HG03342 (cell line): Measurements from ENCODE around the gene PCBP2.

Source experiments
- ATAC-seq: cut with Tn5 transposase; IDR thresholded peaks from one replicate; pipeline ENCODE4 v1.9.1; 2021; ENCODE audit warnings: mild to moderate bottlenecking, moderate library complexity; ENCODE audit not compliant: unreplicated experiment

PCBP2 gene

DNA sequence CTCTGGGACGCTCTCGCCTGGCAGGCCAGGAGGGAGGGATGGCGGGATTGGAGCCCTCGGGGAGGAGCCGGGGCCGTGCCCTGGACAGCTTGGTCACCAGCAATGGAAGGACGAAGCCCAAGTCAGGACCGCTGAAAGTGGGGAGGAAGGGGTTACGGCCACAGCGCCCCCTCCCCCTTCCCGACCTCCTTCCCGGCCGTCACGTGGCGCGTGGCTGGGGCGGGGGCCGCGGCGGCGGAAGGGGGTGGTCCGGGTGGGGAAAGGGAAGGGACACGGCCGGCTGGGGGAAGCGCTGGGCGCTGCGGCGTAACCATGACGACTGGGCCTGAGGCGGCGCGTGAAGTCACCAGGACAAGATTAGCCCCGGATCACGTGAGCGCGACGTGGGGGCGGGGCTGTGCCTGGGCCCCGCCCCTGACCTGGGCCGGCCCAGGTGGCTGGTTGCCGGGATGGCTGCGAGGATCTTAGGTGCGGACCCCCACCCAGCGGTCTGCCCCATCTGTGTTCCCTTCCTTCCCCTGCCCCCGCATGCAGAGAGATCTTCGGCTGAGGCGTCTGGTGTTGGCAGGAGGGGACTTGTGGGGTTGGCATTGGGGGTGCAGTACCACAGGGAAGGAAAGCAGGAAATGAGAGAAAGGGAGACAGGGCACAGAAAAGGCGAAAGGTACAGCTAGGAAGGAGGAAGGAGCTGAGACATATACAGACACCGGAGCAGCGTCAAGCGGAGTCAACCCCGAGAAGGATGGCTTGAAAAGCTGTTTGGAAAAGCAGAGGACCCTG, 41.1 kb downstream of the PCBP2 start:
- peak; percentile 93 for ATAC-seq

DNA sequence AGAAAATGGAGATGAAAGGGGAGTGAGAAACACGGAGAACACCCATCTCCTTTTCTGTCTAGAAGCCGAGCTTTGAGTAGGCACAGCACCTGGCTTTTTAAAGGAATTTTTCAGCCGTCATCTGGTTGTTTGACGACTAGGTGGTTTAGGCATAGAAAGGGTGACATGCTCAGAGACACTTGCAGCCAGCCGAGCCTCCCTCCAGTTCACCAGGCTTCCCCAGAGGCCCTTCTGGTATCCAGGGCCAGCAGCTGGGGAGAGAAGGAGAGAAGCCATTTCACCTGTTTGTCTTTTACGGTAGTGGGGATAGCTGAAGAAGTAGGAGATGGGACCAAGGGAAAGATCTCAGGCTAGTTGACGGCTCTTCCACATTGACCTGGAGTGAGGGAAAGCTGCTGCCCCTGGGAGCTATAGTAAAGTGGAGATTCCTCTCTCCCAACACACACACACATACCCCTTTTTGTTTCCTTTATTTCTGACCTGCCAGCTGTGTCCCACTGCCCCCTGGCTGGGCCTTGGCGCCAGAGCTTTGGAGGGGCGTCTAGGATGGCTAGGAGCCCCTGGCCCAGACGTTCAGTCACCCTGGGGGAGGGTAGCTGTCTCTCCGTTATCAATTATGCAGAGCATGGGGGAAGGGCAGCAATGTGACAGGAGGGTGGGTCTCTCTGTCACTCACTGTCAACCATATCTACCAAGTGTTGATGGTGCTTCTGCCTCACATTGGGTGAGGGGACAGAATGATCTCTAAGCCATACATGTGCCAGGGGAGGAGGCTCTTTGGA, 41.9 kb downstream of the PCBP2 start:
- no peak for ATAC-seq

DNA sequence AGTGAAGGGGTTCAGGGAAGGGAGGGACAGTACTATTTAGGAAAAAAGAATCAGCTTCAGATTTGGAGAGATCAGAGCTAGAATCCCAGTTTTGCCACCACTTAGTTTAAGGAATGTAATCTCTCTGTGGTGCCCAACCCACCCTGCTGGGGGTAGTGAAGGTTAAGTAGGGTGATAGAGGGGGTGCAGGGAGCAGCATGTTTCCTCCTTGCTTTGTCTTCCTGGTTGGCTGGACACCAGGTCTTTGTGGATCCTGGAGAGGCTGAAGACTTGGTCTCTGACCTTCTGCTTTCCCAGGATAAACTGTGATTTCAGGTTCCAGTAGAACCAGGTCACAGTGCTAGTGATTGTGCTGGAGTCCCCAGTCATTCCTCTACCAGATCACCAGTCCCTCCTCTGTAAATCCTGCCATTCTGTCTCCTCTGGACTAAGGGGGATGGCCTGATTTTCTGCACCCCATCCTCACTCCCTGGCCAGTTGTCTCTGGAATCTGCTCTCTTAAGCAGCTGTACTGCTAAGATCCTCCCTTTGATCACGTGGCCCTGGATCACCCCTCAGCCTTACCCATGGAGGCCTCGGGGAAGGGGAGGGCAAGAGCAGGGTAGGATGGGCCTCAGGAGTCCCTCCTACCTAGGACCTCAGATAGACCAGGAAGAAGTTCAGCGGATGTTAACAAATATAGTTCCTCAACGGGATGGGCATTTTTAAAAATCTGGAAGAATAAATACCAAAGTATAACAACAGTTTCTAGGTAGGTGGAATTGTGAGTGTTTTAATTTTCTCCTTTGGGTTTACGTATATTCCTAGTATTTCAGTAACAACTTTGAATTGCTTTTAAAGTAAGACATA, 44.2 kb downstream of the PCBP2 start:
- no peak for ATAC-seq

DNA sequence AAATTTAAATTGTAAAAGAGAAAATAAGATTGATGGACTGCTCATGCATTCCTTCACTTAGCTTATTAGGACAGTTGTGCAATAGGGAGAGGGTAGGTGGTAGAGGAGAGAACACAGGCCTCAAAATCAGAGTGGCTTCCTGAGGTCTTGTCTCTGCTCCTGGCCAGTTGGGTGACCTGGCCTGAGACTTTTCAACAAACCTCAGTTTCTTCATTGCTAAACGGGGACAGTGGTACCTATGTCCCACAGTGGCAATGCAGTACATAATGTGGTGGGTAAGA, 44.8 kb downstream of the PCBP2 start:
- ATAC-seq: no peak

DNA sequence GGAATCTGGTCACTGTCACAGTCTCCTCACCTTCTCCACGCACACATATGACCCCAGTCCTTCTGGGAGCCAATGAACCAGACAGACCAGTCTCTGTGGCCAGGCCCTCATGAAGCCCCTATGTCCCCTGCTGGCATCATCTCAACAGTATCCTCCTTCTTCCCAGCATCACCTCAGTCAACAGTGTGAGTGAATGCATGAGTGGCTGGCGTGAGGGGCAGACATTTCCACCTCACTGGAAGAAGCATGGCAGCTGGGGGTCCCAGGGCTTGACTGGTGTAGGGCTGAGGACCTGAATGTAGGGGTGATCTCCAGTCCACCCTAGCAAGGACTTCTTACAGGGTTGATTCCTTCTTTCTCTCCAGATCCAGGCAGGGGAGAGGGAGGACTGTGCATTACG, 45.6 kb downstream of the PCBP2 start:
- ATAC-seq: no peak

DNA sequence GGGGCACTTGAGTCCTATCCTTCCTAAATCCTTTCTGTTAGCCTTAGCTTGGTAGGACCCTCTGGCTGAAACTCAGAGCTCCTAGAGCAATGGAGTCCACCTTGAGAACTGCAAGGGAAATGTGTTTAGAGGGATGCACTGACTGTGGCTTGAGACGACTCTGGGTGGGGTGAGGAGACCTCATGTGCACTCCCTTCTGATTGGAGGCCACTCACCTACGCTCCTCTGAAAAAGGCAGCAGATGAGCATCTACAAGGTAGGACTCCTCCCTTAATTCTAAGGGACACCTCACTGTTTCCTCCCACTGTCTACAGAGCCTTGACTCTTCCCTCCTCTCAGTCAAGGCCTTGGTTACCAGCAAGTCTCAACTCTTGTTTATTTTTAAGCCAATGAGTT, 46.3 kb downstream of the PCBP2 start:
- ATAC-seq: no peak

DNA sequence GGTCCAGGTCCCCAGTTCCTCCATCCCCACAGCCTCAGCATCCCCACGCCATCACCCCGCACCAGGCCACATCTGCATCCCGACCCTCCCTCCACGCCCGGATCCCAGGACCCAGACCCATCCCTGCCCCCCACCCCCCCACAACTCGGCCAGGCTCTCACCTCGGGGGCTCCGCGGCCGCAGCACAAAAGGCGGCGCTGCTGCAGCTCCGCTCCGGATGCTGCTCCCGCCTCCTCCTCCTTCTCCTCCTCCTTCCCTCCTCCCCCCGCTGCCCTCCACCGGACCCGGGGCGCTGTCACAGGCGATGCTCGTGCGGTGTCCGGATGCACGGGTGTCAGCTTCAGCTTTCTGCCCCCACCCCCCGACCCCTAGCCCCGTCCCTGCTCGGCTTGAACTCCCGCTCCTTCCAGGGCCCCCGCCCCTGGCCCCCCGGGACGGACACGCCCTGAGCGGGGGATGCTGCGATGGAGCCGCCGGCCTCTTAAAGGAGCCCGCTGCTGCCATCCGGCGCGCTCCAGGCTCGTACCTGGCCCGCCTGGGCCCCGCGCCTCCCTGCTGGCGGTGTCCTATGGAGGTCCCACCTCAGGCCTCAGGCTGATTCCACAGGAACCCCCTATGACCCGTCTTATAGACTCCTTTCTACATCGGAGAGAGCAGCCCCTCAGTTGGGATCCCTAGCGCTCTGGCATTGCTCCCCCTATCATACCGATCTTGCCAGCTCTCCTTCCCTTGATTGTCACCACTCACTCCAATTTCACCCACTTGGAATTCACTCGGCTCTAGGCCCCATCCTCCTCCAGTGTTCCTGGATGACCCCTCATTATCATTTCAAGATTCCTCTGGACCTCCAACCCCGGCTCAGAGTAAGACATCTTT, 47.6 kb downstream of the PCBP2 start, which contains the start of gene MAP3K12:
MAP3K12 (minus strand) TSS at position 193 of the 876 bp plus-strand sequence. CDS start 12,067 bp downstream, outside the sequence.
- ATAC-seq: no peak

DNA sequence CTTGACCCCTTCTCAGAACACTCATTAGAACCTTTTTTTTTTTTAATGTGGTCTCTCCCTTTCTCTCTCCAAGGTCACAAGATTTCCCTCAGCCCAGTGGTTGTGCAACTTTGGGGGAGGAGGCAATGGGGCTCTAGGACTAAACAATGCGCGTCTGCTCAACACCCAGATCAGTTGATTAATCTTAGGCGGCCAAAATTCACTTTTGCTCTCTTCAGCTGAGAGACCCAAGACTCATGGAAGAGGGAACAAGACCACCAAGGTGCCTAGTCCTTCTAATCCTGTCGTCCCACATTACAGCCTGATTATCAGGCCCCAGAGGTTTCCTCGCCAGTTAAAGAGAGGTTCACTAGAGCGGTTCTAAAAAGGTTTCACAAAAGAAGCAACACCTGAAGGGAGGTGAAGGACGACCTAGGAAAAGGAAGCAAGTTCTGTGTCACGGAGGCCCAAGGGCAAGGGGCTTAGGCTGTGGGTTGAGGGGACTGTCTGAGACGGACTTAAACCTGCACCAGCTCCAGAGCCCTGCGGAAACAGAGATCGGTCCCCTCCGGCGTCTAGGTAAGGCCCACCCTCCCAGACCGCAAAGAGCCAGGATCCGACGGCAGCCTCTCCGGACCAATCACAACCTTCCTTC, 48.4 kb downstream of the PCBP2 start:
- ATAC-seq: no peak

DNA sequence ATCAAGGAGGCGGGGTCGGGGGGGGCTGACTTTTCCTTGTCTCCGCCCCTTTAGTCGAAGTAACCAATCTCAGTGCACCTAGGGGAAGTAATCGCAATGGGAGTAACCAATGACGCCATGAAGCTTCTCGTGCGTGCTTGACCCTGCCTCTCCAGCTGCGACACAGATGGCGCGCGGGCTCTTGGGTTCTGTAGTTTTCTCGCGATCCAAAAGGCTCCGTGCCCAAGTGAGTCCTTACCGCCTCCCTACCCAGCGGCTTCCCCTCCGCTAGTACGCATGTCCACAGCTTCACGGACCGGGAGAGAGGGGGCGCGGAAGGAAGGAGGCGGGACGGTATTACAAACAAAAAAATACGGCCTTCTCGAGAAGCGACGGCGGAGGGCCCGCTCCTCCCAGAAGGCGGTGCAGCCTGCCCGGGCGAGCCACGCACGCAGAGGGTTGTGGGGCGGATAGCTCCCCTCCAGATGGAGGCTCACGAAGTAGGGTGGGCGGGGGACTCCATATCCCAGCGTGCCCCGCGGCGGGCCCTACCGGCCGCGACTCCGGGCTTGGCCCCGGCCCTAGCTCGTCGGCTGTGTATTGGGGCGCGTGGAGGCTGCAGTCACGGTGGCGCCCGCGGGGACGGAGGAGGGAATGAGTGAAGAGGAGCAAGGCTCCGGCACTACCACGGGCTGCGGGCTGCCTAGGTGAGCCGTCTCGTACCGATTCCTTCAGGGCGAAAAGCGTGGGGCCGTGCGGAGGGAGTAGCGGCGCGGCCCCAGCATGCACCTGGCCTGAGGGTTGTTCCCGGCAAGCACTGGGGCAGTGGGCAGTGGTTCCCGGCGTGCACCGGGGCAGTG, 49.1 kb downstream of the PCBP2 start, which contains the start of gene TARBP2:
TARBP2 (plus strand) TSS at position 508 of the 839 bp plus-strand sequence; CDS start at position 634, 126 bp downstream.
- ATAC-seq: peak; percentile 73

DNA sequence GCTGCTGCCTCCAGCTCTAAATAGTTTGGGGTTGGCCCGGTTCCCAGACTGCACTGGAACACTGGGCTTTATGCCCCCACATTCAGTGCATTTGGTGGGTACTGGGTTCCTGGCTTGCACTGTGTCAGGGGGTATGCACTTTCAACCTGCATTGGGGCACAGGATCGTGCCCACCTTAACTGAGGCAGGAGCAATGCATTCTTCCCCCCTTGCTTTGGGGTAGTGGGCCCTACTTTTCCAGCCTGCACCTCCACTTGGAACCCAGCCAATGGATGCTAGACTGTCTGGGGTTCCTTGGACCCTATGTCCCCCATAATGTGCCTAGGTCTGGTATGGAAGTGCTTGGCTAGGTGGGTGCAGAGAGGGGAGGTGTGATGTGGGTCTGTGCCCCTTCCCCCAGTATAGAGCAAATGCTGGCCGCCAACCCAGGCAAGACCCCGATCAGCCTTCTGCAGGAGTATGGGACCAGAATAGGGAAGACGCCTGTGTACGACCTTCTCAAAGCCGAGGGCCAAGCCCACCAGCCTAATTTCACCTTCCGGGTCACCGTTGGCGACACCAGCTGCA, 49.8 kb downstream of the PCBP2 start:
- no peak for ATAC-seq

DNA sequence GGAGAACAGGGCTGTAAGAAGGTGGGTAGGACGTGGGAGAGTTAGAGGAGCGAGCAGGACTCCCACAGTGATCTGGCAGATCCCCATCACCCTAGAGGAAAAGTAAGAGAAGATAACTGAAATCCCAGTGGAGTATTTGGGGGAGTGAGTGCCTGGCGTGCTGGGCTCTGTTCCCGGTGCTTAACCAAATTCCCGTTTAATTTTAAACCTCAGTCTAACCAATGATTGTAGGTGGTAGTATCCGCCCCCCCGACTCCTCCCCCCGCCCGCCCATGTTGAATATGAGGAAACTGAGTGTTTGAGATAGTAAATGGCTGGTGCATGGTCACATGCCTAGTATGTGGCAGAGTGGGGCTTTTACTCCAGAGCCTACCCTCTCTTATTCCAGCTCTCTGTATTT, 50.4 kb downstream of the PCBP2 start:
- no peak for ATAC-seq

DNA sequence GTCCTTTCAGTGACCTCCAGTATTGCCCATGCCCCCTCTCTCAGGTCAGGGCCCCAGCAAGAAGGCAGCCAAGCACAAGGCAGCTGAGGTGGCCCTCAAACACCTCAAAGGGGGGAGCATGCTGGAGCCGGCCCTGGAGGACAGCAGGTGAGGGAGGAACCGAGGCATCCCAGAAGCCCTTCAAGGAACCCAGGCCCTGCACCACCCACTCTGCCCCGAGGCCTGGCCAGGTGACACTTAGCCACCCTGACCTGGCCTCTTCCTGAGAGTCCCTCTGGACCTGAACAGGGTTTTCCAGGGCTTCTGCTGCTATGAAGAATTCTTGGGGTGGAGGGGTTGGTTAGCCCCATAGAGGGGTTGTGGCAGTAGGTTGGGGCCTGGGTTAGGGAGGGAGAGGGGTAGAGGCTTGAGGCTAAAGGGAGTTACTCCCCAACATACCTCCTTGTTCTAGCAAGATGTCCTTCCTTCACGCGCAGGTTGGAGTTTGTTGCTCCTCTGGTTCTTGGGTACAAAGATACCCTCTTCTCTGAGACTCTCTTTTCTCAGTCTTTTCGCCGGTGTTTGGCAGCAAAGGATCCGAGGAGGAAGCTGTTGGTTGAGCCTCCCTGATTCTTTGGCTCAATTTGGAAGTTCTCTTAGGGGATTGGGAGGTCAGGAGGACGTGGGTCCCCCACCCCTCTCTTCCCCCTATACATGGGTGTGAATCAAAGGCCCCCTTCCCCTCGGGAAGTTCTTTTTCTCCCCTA, 51.3 kb downstream of the PCBP2 start:
- ATAC-seq: no peak

DNA sequence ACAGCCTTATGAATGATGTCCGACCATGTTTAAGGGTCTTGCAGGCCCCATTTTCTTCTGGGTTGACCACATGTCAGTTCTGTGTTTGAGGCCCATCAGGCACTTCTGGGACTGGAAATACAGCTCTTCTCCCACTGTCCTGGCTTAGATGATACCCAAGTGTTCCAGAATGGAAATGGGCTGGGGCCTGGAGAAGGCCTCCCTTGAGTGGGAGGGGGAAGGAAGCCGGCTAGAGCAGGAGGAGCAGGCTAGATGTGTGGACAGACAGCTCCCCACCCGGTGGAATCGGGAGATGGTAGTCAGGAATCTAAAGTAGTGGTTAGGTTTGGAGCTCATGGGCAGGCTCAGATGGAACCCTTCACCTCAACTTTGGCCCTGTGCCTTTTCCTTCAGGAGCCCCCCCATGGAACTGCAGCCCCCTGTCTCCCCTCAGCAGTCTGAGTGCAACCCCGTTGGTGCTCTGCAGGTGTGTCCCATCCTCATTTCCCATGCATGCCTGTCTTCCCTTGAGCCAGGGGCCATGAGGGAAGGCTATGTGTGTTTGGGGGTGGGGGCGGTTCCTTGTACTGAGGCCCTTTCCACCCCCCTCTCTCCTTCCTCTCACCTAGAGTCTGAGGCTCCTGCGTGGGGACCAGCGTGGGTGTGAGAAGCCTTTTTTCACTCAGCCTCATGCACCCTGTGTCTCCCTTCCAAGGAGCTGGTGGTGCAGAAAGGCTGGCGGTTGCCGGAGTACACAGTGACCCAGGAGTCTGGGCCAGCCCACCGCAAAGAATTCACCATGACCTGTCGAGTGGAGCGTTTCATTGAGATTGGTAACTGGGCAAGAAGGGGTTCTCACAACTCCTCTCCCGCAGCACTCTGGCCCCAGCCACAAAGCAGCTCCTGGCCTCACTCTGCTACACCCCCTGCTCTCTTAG, 52.4 kb downstream of the PCBP2 start:
- no peak for ATAC-seq

DNA sequence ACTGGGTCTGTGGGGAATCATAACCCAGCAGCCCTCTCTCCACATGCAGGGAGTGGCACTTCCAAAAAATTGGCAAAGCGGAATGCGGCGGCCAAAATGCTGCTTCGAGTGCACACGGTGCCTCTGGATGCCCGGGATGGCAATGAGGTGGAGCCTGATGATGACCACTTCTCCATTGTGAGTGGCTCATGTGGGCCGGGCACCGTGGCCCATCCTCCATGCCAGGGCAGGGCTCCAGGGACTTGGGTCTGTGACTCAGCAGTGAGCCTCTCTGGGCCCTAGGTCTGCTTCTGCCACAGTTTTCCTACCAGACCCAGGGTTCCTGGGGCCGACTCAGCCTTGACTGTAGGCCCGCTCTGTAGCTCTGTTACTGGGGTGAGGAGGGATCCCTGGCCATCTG, 53.2 kb downstream of the PCBP2 start:
- no peak for ATAC-seq

DNA sequence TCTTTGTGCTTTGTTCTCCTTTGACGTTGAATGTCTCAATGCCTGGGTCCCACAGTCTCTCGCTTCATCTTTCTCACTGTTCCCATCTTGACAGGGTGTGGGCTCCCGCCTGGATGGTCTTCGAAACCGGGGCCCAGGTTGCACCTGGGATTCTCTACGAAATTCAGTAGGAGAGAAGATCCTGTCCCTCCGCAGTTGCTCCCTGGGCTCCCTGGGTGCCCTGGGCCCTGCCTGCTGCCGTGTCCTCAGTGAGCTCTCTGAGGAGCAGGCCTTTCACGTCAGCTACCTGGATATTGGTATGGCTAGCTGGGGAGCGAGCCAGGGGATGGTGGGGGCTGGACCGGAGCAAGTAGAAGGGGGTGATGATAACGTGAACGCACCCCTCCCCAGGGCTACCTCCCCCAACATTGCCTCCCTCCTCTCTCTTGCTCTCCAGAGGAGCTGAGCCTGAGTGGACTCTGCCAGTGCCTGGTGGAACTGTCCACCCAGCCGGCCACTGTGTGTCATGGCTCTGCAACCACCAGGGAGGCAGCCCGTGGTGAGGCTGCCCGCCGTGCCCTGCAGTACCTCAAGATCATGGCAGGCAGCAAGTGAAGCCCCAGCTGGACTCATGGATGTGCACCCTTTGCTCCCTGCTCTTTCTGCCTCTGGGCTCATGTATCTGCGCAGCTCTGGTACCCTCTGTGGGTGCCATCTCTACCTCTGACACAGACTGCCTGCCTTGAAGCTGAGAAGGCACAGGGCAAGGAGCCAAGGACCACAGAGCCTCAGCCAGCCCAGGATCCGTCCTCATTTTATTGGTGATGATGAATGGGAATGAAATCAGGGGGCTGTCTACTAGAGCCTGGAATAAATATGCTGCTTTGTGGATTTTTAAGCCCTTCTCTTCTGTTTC, 53.9 kb downstream of the PCBP2 start:
- ATAC-seq: no peak

DNA sequence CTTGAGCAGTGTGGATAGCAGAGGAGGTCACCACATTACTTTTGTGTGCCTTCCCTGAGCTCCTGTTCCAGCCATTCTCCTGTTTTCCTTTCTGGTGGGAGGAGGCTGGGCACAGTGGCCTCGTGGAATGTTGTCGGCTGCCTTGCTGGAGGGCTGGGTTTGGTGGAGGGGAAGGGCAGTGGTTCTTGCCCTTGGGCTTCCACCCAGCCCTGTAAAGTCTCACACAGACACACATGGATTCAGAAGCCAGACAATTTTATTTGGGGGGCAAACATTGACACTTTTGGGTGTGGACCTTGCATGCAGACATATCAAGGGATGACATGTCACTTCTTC, 54.5 kb downstream of the PCBP2 start:
- no peak for ATAC-seq
